Activated CD4-positive, alpha-beta T cell treated with anti-CD3 and anti-CD28 coated beads, Interleukin-2, amount 50 U/mL, for 16 hours (primary cell): ENCODE results near the gene STOML1.
A peak's percentile ranks its signal among the peaks of the same experiment; 100 is the strongest.

Experiments
- DNase-seq: peaks from one replicate; pipeline ENCODE4 v3.0.0-alpha.2; 2020

Gene STOML1, protein sequence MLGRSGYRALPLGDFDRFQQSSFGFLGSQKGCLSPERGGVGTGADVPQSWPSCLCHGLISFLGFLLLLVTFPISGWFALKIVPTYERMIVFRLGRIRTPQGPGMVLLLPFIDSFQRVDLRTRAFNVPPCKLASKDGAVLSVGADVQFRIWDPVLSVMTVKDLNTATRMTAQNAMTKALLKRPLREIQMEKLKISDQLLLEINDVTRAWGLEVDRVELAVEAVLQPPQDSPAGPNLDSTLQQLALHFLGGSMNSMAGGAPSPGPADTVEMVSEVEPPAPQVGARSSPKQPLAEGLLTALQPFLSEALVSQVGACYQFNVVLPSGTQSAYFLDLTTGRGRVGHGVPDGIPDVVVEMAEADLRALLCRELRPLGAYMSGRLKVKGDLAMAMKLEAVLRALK

DNA sequence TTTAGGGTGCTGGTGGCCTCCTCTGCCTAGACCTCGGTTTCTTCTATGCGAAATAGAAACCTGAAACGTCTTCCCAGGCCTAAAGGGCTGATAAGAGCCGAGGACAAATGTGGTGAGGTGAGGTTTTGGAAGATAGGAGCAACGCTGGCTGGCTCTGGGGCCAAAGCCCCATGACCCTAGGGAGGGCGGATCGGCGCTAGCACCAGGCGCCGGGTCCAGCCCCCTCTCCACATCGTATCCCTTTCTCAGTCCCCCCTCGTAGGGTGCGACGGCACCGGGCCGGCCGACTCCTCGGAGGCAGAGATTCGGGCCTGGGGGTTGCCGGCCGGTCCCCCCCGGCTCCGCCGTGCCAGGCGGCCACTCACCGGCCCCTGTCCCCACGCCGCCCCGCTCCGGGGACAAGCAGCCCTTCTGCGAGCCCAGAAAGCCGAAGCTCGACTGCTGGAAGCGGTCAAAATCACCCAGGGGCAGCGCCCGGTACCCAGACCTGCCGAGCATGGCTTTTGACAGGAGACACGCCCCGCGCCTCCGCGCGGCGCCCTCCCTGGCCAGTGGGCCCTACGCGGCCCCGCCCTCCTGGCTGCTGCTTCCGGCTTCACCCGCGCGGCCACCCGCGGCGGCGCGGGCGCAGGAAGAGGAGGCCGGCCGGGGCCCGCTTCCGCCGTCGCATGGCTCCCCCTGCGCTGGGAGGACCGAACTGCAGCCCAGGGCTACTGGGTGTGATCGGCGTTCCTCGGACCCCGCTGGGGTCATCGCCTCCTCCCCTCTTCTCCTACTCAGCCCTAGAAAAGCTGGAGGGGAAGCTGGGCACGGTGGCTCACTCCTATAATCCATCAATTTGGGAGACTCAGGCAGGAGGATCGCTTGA lies at the start of gene STOML1:
Gene STOML1 (minus strand): TSS at position 570 of the 868 bp plus-strand sequence. CDS start 72 bp downstream, at position 498.
- DNase-seq: peak; percentile 95

DNA sequence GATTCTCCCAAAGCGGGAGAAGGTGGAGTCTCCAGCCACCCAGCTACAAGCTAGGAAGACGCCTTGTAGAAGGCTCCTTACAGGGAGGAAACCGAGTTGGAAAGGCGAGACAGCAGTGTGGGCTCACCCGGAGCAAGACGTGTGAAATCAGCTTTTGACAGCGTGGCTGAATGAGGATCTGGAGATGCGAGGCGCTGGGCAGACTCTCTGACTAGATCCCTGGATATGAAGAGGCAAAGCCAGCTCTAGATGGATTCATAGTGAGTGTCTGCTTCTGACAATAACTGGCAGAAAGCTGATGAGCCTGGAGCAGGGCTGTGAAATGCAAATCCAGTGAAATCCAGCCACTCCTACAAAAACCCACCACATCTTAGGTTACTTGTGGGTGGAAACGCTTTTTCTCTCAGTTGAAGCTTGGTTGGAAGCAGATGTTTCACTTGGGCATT lies 49.2 kb upstream of the STOML1 start:
- no peak for DNase-seq

GRCh38 chr15:74040109-74040850 lies 48.2 kb upstream of the STOML1 start:
- no peak for DNase-seq

DNA sequence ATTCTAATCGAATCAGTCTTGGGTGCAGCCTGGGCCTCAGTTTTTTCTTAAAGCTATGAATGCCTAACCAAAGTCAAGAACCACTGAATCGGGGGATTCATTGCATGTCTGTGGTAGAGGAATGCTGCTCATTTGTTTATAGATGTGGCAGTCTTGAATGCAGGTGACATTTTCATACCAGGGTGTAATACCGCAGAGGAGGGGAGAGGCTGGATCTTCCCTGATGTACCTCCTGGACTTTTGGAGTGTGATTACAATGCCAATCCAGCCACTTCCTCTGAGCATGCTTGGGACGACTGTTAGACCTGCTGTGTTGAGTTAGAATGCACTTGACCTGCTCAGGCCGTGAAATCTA lies 47.5 kb upstream of the STOML1 start:
- DNase-seq: no peak

DNA sequence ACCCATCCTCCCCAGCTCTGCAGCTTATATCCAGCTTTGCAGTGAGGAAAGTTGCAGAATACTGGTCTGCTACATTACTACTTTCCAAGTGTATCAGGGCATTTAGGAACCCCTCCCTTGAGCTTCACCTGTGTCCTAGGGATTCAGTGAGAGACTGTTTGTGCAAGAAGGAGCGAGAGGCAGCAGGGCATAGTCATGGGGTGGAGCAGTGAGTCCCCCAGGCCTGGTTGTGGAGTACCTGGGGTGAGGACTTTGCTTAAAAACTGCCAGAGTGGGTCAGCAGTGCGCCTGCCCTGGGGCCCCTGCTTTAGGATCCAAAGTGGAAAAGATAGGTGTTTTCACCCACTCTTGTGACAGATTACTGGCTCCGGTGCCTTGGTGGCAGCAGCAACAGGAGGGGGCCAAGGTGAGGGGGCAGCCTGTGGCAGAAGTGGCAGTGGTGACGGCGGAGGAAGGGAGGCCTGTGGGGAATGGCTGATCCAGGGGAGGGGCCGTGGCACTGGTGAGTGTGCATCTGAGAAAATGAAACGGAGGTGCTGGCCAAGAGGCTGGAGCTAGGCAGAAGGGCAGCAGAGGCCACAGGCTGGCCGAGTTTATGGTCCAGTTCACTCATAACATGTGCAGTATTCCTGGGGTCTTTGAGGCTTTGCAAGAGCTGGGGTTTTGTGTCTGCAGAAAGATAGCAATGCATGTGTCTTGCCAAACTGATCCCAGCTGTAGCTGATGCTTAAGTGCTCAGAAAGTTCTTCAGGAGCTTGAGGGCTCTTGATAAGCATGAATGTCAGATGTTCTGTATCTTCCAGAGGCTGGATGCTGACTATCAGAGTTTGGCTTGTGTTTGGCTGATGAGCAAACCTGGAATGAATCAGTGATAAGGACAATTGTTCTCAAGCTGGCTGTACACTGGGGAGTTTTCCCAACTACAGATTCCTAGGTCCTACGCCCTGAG lies 46.9 kb upstream of the STOML1 start:
- no peak for DNase-seq

- DNase-seq: no peak
Measured at GRCh38 chr15:74037171-74038117, 45.3 kb upstream of the STOML1 start.

DNA sequence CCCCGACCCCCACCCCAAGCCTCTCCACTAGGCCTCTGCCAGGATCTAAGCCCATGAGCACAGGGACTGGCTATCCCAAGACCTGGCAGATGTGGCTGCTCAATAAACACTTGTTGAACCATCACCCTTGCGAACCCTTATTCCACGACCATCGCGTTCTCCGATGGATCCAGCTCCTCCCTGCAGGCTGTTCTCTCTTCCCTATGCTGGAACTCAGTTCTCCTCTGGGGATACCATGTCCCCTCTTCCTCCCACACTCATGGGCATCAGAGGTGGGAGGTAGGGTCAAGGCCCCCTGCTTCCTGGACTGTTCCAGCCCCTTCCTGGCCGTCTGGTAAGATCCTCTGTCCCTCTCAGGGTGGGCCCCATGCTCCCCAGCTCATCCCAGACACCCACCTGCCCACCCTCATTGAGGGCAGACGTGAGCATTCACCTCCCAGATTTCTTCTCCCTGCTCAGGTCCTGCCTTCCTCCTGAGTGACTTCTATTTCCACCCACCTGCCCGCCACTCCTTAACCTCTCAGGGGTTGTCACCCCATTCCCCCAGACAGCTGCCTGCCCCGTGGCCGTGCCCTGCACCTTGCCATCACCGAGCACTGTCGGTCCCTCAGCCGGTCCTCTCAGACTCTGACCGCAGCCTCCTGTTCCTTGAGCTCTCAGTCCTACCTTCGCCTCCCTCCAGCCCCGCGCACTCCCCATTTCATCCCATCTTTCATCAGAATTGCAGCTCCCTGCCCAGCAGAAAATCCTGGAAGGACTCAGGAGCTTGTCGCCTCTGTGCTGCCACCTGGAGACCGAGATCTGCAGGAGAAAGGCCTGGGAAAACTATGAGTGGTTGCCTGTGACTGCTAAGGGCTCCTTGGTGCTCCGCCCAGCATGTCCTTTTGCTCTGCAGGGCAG lies 44.4 kb upstream of the STOML1 start:
- DNase-seq: no peak

DNA sequence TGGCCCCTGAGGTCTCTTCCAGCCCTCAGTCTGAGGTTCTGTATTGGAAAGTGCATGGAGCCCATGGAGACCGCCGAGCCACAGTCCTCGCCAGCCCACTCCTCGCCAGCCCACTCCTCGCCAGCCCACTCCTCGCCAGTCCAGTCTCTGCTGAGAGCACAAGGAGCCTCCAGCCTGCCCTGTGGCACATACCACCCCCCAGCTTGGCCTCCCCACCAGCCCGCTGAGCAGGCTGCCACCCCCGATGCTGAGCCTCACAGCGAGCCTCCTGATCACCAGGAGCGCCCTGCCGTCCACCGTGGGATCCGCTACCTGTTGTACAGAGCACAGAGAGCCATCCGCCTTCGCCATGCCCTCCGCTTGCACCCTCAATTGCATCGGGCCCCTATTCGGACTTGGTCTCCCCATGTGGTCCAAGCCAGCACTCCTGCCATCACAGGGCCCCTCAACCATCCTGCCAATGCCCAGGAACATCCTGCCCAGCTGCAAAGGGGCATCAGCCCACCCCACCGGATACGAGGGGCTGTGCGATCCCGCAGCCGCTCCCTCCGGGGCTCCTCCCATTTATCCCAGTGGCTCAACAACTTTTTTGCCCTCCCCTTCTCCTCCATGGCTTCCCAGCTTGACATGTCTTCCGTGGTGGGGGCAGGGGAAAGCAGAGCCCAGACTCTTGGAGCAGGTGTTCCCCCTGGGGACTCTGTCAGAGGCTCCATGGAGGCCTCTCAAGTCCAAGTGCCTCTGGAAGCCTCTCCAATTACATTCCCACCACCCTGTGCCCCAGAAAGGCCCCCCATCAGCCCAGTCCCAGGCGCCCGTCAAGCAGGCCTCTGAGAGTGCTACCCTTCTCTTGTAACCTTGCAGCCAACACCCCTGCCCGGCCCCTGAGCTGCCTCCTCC lies 43.3 kb upstream of the STOML1 start:
- DNase-seq: no peak

DNA sequence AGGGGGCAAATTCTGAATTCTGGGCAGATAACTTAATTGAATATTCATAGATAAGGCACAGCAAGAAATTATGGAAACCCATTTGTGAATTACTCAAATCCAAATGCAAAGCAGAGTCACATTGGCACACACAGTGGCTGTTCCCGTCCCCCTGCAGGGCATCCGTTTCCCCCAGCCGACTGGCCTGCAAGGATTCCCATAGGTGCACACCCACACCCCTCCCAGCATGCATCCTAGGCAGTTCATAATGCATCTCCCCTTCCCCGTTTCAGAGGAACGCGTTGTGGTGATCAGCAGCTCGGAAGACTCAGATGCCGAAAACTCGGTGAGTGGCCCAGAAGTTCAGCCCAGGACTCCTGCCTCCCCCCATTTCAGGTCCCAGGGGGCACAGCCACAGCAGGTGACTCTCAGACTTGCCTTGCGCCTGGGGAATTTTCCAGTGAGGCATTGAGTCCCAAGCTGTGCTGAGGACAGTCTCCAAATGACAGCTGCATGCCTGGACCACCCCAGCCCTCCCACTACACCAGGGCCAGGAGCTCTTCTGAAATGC lies 42.2 kb upstream of the STOML1 start:
- DNase-seq: no peak

- DNase-seq: no peak
Measured at GRCh38 chr15:74032606-74033561, 40.8 kb upstream of the STOML1 start.

- DNase-seq: no peak
Measured at GRCh38 chr15:74032046-74032445, 40.0 kb upstream of the STOML1 start.

- DNase-seq: no peak
Measured at GRCh38 chr15:74028646-74029045, 36.6 kb upstream of the STOML1 start.

DNA sequence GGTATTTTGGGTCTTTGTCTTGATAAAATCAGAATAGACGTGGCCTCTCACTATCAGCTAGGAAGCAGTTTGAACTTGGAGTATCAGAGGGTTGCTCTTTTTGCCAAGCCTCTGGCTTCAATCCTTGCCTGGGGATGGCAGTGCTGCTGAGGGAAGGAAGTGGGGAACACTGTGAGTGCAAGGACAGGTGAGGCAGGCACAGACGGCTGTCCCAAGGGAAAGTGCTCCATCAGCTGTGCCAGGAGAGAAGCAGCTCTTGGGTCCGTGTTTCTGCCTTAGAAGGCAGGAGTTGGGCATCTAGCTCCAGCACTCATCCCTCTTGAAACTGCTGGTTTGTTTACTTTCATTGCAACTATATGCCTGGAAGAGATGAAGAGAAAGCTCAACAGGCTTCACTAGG lies 35.6 kb upstream of the STOML1 start:
- DNase-seq: no peak

GRCh38 chr15:74025436-74025835 lies 33.3 kb upstream of the STOML1 start:
- no peak for DNase-seq

DNA sequence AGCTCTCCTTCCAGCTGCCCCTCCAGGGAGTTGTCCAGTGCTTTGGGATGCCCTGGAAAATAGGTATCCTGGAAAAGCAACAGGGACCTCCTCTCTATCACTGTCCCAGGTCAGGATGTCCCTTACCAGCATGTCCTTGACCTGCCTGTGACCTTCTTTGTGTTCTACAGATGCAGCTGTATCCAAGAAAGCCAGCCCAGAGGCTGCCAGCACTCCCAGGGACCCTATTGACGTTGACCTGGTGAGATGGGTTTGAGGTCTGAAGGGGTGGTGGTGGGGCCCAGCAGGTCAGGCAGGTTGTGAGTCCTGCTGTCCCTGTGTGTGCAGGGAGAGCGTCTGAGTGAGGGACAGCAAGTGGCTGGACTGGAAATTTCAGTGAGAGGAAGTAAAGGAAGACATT lies 32.6 kb upstream of the STOML1 start:
- no peak for DNase-seq

DNA sequence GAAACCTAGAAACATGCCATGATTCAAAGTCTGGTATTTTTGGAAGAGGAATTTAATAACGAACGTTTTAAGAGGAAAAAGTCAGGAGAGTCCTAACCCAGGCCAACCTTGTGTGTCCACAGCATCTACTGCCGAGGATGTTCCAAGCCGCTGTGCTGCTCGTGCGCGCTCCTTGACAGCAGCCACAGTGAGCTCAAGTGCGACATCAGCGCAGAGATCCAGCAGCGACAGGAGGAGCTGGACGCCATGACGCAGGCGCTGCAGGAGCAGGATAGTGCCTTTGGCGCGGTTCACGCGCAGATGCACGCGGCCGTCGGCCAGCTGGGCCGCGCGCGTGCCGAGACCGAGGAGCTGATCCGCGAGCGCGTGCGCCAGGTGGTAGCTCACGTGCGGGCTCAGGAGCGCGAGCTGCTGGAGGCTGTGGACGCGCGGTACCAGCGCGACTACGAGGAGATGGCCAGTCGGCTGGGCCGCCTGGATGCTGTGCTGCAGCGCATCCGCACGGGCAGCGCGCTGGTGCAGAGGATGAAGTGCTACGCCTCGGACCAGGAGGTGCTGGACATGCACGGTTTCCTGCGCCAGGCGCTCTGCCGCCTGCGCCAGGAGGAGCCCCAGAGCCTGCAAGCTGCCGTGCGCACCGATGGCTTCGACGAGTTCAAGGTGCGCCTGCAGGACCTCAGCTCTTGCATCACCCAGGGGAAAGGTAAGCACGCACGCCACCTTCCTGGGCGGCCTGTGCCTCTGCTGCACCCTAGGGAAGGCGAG lies 30.8 kb upstream of the STOML1 start:
- no peak for DNase-seq
